Loucy (cell line): ENCODE data around the gene ARMH3.

Experiments
- H2AFZ ChIP-seq: fragments of 200-600 bp; sonication (generic); 2 replicates; pipeline ENCODE4 v1.6.0; 2016; ENCODE audit warnings: antibody characterized with exemption, mild to moderate bottlenecking, low read length, moderate library complexity
- H3F3A ChIP-seq: fragments of 200-600 bp; 2 replicates; pipeline ENCODE4 v1.6.0; 2016; ENCODE audit warnings: antibody characterized with exemption, low read depth, mild to moderate bottlenecking
- H3K27me3 ChIP-seq: fragments of 200-600 bp; sonication (generic); 2 replicates; pipeline ENCODE4 v1.6.1; 2014; ENCODE audit warnings: low read length, mild to moderate bottlenecking; ENCODE audit not compliant: insufficient read depth, poor library complexity, severe bottlenecking
- H3K36me3 ChIP-seq: fragments of 200-600 bp; sonication (generic); 2 replicates; pipeline ENCODE4 v1.6.1; 2016; ENCODE audit warnings: low read length; ENCODE audit not compliant: insufficient read depth
- H3K4me1 ChIP-seq: fragments of 200-600 bp; sonication (generic); 2 replicates; pipeline ENCODE4 v1.5.1; 2014; ENCODE audit warnings: low read length, mild to moderate bottlenecking; ENCODE audit not compliant: insufficient read depth, poor library complexity, severe bottlenecking
- H3K4me2 ChIP-seq: fragments of 200-600 bp; sonication (generic); 2 replicates; pipeline ENCODE4 v1.6.0; 2014; ENCODE audit warnings: antibody characterized with exemption, low read length, low read depth, mild to moderate bottlenecking; ENCODE audit not compliant: poor library complexity, severe bottlenecking
- H3K4me3 ChIP-seq: fragments of 200-600 bp; sonication (generic); 2 replicates; pipeline ENCODE4 v1.5.1; 2014; ENCODE audit warnings: low read length, mild to moderate bottlenecking, mixed read lengths; ENCODE audit not compliant: poor library complexity, severe bottlenecking
- H3K79me2 ChIP-seq: fragments of 200-600 bp; sonication (generic); 2 replicates; pipeline ENCODE4 v1.6.1; 2014; ENCODE audit warnings: low read length; ENCODE audit not compliant: insufficient read depth
- H3K9ac ChIP-seq: fragments of 200-600 bp; sonication (generic); 2 replicates; pipeline ENCODE4 v1.6.0; 2014; ENCODE audit warnings: mild to moderate bottlenecking, low read depth, low read length, moderate library complexity; ENCODE audit not compliant: poor library complexity, severe bottlenecking
- H3K9me2 ChIP-seq: fragments of 200-600 bp; sonication (generic); replicated peaks from 2 replicates; pipeline ENCODE4 v1.6.1; 2016; ENCODE audit warnings: low read depth, low read length, mixed read lengths
- H3K9me3 ChIP-seq: fragments of 200-600 bp; sonication (generic); 2 replicates; pipeline ENCODE4 v1.6.1; 2014; ENCODE audit warnings: mild to moderate bottlenecking, antibody characterized with exemption, low read length, low read depth; ENCODE audit not compliant: insufficient read depth
- H4K20me1 ChIP-seq: fragments of 200-600 bp; sonication (generic); 2 replicates; pipeline ENCODE4 v1.6.0; 2014; ENCODE audit warnings: antibody characterized with exemption, low read length, mild to moderate bottlenecking; ENCODE audit not compliant: insufficient read depth, poor library complexity, severe bottlenecking
- EZH2phosphoT487 ChIP-seq: fragments of 200-600 bp; IDR thresholded peaks from 2 replicates; pipeline ENCODE4 v1.6.1; 2018; ENCODE audit warnings: antibody characterized with exemption, mild to moderate bottlenecking, moderate library complexity, borderline replicate concordance
- TF ChIP-seq, protein P1 (sequence below): fragments of 200-600 bp; sonication (generic); conservative IDR thresholded peaks from 2 replicates; pipeline ENCODE4 v1.5.1; 2014; ENCODE audit warnings: mild to moderate bottlenecking, antibody characterized with exemption, low read length

ARMH3 gene

DNA sequence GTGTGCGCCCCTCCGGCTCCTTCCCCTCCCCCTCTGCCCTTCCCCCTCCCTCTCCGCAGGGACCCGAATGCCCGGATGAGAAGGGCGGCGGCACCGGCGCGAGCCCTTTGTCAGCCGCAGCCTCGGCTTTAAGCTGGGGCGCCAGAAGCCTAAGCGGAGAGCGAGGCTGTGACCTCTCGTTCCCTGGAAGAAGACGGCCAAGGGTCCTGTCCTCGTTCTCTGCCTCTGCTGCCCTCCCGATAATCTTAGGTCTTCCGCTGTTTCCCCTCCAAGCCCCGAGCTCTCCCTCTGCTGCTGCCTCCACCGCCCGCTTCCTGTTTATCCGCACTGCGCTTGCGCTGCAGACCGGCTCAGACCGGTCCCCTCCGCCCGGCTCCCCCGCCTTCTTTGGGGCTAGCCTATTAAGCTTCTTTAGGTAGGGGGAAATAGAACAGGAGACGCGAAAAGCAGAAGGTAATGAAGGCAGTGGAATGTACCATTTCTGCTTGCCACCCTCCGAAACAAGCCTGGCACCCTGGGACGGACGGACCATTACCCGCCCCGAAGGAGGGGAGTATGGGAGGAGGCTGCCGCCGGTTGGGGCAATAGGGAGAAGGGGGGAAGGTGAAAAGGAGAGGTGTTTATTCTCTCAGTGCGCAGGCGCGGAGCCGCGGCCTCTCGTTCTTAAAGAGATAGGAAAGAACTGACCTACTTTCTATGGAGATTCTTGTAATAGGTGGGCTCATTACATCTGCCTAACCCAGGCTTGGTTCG lies 237.7 kb downstream of the ARMH3 start, which contains the start of gene OGA:
Gene OGA (minus strand): TSS at position 326 of the 753 bp plus-strand sequence. CDS start 422 bp downstream, outside the sequence.
- peak within 1 kb of the TSS; percentile 100 for H3K4me2 ChIP-seq
- H3K4me1 ChIP-seq: peaks cover 51% of the 10 kb centered on the region
- no peaks in the 10 kb centered on the region for H3K36me3 ChIP-seq
- no peaks in the 10 kb centered on the region for H3F3A ChIP-seq
- H3K27me3 ChIP-seq: no peaks in the 10 kb centered on the region
- peaks cover 48% of the 10 kb centered on the region for H4K20me1 ChIP-seq
- peak within 1 kb of the TSS; percentile 91 for H3K9ac ChIP-seq
- TF ChIP-seq, protein P1, sequence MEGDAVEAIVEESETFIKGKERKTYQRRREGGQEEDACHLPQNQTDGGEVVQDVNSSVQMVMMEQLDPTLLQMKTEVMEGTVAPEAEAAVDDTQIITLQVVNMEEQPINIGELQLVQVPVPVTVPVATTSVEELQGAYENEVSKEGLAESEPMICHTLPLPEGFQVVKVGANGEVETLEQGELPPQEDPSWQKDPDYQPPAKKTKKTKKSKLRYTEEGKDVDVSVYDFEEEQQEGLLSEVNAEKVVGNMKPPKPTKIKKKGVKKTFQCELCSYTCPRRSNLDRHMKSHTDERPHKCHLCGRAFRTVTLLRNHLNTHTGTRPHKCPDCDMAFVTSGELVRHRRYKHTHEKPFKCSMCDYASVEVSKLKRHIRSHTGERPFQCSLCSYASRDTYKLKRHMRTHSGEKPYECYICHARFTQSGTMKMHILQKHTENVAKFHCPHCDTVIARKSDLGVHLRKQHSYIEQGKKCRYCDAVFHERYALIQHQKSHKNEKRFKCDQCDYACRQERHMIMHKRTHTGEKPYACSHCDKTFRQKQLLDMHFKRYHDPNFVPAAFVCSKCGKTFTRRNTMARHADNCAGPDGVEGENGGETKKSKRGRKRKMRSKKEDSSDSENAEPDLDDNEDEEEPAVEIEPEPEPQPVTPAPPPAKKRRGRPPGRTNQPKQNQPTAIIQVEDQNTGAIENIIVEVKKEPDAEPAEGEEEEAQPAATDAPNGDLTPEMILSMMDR: no peak
- no peak for TF ChIP-seq EZH2phosphoT487
- H3K4me3 ChIP-seq: peak within 1 kb of the TSS; percentile 98
- no peaks in the 10 kb centered on the region for H3K9me2 ChIP-seq
- H3K9me3 ChIP-seq: no peaks in the 10 kb centered on the region
- peaks cover 64% of the 10 kb centered on the region for H3K79me2 ChIP-seq
- peak within 1 kb of the TSS; percentile 86 for H2AFZ ChIP-seq

GRCh38 chr10:101817337-101818118 lies 238.4 kb downstream of the ARMH3 start:
- Histone ChIP-seq H3K79me2 (peaks cover 72% of the 10 kb centered on the region), H3F3A (no peaks in the 10 kb centered on the region), H3K4me3 (peak overlapping the region; percentile 98), H3K4me1 (peaks cover 56% of the 10 kb centered on the region), H3K4me2 (peak overlapping the region; percentile 100), H3K36me3 (peaks cover 7% of the 10 kb centered on the region; the same call in 1 of the 2 replicates), H4K20me1 (peaks cover 56% of the 10 kb centered on the region), H3K9me3 (no peaks in the 10 kb centered on the region), H3K27me3 (no peaks in the 10 kb centered on the region), H2AFZ (no peak overlapping the region), H3K9me2 (no peaks in the 10 kb centered on the region), H3K9ac (peak overlapping the region; percentile 91)
- TF ChIP-seq EZH2phosphoT487: no peak
- TF ChIP-seq, protein P1: no peak

GRCh38 chr10:101816913-101817336 lies 239.0 kb downstream of the ARMH3 start:
- Histone ChIP-seq H2AFZ (no peak overlapping the region), H3K9me2 (no peaks in the 10 kb centered on the region), H4K20me1 (peaks cover 62% of the 10 kb centered on the region), H3K79me2 (peaks cover 78% of the 10 kb centered on the region), H3F3A (no peaks in the 10 kb centered on the region), H3K27me3 (no peaks in the 10 kb centered on the region), H3K36me3 (peaks cover 12% of the 10 kb centered on the region; the same call in 1 of the 2 replicates), H3K4me2 (peak overlapping the region; percentile 100), H3K4me1 (peaks cover 56% of the 10 kb centered on the region), H3K9ac (peak overlapping the region; percentile 91), H3K9me3 (no peaks in the 10 kb centered on the region), H3K4me3 (peak overlapping the region; percentile 98)
- TF ChIP-seq, protein P1: no peak
- TF ChIP-seq EZH2phosphoT487: no peak
